ENCODE measurements around the gene OR2D3. TPM values are rescaled to one million over a fixed set of nuclear protein-coding genes. Genes with fewer than 3 reads are reported as not detected.
"Not testable (repeated sequence)": the region's sequence is repeated elsewhere in the genome, so short reads cannot be mapped to it uniquely, and the experiment has no call there.

The OR2D3 gene, protein sequence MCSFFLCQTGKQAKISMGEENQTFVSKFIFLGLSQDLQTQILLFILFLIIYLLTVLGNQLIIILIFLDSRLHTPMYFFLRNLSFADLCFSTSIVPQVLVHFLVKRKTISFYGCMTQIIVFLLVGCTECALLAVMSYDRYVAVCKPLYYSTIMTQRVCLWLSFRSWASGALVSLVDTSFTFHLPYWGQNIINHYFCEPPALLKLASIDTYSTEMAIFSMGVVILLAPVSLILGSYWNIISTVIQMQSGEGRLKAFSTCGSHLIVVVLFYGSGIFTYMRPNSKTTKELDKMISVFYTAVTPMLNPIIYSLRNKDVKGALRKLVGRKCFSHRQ
- not detected for polyA plus RNA-seq (2012; ENCODE audit: insufficient read depth, insufficient read length)

DNA sequence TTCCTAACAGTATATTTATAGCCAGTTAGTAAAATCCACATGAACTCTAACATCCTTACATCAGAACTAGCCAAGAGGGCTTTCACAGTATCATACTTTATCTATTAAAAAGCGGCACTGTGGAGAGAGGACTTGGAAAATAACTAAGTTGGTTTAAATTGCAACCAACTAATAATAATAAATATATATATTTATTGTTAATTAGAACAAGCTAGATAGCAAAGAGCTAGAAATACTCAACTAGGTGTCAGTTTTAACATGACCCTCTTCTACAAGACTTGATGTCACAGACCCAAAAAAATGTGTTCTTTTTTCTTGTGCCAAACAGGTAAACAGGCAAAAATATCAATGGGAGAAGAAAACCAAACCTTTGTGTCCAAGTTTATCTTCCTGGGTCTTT is at the start of gene OR2D3:
Gene OR2D3 (plus strand): TSS at position 301 of the 400 bp plus-strand sequence. CDS start 0 bp downstream, at position 301.
- H3K4me3 ChIP-seq (ENCODE audit: low read length), result no peak within 1 kb of the TSS
- DNase-seq (ENCODE audit: low read depth, low spot score), result no peak

GRCh38 chr11:6871278-6871677 is 49.5 kb upstream of the OR2D3 start:
- no peak for DNase-seq (ENCODE audit: low read depth, low spot score)
- H3K4me3 ChIP-seq (ENCODE audit: low read length), result no peak overlapping the region

DNA sequence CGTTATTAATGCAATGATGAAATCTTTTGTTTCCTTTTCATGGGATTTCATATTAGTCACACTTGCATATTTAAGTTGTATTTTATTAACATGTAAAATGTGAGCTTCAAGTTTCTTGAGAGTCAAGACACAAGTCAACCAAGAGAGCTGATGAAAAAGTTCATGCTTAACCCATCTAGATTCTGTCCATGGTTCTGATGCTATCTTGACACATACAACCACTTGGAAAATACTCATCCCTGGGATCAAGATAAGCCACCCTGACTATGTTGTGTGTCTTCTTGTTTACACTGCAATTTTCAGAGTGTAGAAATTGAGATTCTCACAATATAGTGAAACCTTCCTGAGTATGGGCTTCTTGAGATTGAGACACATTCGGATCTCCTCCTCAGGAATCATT is 45.0 kb upstream of the OR2D3 start:
- H3K4me3 ChIP-seq (ENCODE audit: low read length), result no peak overlapping the region
- DNase-seq (ENCODE audit: low read depth, low spot score), result no peak

DNA sequence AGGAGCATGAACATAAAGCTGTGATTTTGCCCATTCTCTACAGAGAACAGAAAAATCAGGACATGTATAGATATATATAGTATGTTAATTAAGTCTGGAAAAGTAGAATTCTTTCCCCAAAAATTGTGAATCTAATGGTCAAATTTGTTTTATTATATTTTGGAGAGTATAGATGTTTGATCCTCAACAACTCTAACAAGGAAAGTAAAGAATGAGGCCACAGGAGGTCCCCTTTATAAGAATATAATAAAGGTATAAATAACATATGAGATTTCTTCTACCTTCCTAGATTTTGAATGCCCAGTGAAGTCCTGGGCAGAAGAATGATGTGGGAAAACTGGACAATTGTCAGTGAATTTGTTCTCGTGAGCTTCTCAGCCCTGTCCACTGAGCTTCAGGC is 44.5 kb upstream of the OR2D3 start, which contains the start of gene OR10A4:
Gene OR10A4 (plus strand): TSS at position 301 of the 400 bp plus-strand sequence. CDS start 23 bp downstream, at position 324.
- no peak for DNase-seq (ENCODE audit: low read depth, low spot score)

DNA sequence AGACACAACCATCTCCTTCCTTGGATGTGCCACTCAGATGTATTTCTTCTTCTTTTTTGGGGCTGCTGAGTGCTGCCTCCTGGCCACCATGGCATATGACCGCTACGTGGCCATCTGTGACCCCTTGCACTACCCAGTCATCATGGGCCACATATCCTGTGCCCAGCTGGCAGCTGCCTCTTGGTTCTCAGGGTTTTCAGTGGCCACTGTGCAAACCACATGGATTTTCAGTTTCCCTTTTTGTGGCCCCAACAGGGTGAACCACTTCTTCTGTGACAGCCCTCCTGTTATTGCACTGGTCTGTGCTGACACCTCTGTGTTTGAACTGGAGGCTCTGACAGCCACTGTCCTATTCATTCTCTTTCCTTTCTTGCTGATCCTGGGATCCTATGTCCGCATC is 43.9 kb upstream of the OR2D3 start:
- DNase-seq (ENCODE audit: low read depth, low spot score), result no peak
- H3K4me3 ChIP-seq (ENCODE audit: low read length), result no peak overlapping the region

More for the DNA sequence above, 44.5 kb upstream of the OR2D3 start, which contains the start of gene OR10A4:
- H3K4me3 ChIP-seq (ENCODE audit: low read length), result no peak within 1 kb of the TSS

DNA sequence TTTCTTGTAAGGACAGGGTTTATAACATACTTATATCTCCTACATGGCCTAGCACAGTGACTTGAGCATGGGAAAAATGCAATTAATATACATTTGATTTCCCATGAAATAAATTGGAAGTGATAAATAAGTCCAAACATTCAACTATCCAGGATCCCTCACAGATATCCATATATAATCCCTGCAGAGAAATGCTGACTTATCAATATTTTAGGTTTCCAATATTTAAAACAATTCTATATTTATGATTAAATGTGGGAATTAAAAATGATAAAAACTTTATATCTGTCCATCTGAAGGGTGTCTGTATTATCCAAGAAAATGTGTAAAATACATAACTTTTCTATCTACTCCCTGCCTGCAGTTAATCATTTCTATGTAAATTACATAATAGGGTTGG is 38.1 kb upstream of the OR2D3 start:
- no peak for DNase-seq (ENCODE audit: low read depth, low spot score)
- no peak overlapping the region for H3K4me3 ChIP-seq (ENCODE audit: low read length)

GRCh38 chr11:6887711-6888110 is 33.1 kb upstream of the OR2D3 start:
- DNase-seq (ENCODE audit: low read depth, low spot score); H3K4me3 ChIP-seq (ENCODE audit: low read length): not testable (repeated sequence)

GRCh38 chr11:6888830-6889229 is 32.0 kb upstream of the OR2D3 start:
- H3K4me3 ChIP-seq (ENCODE audit: low read length), result no peak overlapping the region
- DNase-seq (ENCODE audit: low read depth, low spot score), result no peak

- no peak overlapping the region for H3K4me3 ChIP-seq (ENCODE audit: low read length)
- DNase-seq (ENCODE audit: low read depth, low spot score), result no peak
Measured at GRCh38 chr11:6889835-6890234, 31.0 kb upstream of the OR2D3 start.

DNA sequence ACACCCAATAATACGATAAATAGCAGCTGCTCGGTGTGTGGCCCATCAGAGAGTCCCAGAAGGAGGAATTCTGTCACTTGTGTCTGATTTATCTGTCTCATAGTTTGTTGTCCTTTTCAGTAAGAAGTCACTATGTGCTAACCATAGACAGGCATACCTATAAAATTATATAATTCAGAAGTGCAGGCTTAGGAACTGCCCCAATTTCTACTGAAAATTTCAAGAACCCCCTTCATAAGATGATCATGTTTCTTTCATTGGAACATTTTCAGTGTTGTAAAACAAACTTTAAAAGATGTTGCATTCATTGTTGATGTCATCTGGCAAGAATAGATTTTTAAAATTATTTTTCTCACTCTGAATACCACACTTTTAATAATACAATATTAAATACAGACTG is 28.4 kb upstream of the OR2D3 start, which contains the start of gene OR2D2:
Gene OR2D2 (minus strand): TSS at position 101 of the 400 bp plus-strand sequence. CDS start 0 bp downstream, at position 101.
- no peak for DNase-seq (ENCODE audit: low read depth, low spot score)
- no peak within 1 kb of the TSS for H3K4me3 ChIP-seq (ENCODE audit: low read length)

DNA sequence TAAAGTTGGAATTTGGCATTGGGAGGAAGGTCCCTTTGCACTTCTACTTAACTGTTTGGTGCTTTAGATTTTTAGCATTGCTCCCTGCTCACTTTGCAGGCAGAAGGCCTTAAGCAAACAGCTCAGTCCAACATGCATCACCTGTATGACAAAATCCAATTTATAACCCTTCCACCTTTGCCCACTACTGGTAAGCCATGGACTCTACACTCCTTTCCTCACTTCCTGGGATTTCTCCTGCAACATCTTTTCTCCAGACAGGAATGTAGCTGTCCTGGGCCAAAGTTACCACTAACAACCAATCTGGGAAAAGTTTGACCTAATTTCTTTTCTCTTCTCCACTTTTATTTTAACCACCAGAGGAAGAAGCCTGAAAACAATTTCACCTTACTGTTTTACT is 26.7 kb upstream of the OR2D3 start:
- H3K4me3 ChIP-seq (ENCODE audit: low read length), result no peak overlapping the region
- no peak for DNase-seq (ENCODE audit: low read depth, low spot score)

GRCh38 chr11:6895010-6895409 is 25.8 kb upstream of the OR2D3 start:
- no peak overlapping the region for H3K4me3 ChIP-seq (ENCODE audit: low read length)
- DNase-seq (ENCODE audit: low read depth, low spot score), result no peak

GRCh38 chr11:6898911-6899310 is 21.9 kb upstream of the OR2D3 start:
- DNase-seq (ENCODE audit: low read depth, low spot score), result no peak
- no peak overlapping the region for H3K4me3 ChIP-seq (ENCODE audit: low read length)

DNA sequence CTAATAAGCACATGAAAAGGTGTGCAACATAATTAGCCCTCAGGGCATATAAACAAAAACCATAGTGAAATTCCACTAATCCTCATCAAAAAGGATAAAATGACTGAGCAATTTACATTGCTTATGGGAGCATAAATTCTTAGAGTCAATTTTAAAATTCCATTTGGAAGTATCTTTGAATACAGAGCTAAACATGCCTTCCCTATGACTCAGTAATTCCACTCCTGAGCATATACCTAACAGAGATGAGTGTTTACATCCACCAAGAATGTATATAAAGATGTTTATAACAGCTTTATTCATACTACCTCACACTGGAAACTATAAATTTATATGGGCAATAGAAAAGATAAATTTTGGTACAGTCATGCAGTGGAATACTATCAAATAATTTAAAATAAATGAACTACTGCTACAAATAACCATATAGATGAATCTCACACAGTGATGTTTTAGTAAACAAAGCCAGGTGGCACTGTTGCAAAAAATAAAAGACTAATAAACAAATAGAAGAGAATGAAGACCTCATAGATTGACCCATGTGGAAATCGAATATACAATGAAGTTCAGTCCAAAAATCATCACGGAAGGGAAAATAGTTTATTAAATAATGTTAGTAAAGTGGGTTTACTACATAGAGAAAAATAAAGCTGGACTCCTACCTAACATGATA is 20.3 kb upstream of the OR2D3 start:
- DNase-seq (ENCODE audit: low read depth, low spot score), result no peak
- no peak overlapping the region for H3K4me3 ChIP-seq (ENCODE audit: low read length)

- not testable (repeated sequence) for DNase-seq (ENCODE audit: low read depth, low spot score); H3K4me3 ChIP-seq (ENCODE audit: low read length)
Measured at GRCh38 chr11:6904804-6905203, 16.0 kb upstream of the OR2D3 start.

DNA sequence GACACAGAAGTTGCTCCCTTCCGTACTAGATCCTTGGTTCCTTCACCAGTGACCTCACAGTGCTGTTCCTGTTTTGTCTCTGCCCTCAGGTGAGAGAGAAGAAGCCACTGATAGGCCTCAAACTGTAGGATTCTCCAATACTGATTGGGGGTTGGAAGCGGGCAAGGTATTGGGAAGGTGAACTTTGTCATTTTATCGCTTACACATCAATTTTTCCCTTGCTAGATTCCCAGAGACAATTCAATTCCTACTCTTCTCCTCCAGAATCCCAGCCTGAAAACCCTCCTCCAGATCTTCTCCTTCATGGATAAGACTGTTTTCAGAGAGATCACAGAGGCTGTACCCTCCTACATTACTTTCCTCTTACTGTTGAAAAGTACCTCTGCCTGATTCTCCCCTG is 9.4 kb upstream of the OR2D3 start:
- no peak for DNase-seq (ENCODE audit: low read depth, low spot score)
- H3K4me3 ChIP-seq (ENCODE audit: low read length), result no peak overlapping the region

DNA sequence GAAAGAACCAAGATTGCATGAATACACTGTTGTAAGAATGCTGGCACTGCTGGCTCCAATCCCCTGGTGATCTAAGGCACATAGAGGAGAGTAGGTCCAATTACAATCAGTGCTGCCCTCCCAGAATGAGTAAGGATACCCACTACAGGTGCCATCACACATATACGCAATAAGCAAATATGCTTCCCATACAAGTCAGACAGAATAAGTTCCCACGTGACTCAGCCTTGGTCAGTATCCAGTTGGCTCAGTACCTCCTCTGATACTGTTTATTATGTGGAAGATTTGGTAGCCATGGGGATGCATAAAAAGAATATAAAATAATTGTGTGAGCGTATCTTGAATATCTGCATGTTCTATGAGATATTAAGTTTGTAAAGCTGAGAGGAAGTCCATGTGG is 8.9 kb upstream of the OR2D3 start:
- no peak for DNase-seq (ENCODE audit: low read depth, low spot score)
- H3K4me3 ChIP-seq (ENCODE audit: low read length), result no peak overlapping the region

GRCh38 chr11:6919698-6920097 is 1.1 kb upstream of the OR2D3 start:
- no peak overlapping the region for H3K4me3 ChIP-seq (ENCODE audit: low read length)
- DNase-seq (ENCODE audit: low read depth, low spot score), result no peak

DNA sequence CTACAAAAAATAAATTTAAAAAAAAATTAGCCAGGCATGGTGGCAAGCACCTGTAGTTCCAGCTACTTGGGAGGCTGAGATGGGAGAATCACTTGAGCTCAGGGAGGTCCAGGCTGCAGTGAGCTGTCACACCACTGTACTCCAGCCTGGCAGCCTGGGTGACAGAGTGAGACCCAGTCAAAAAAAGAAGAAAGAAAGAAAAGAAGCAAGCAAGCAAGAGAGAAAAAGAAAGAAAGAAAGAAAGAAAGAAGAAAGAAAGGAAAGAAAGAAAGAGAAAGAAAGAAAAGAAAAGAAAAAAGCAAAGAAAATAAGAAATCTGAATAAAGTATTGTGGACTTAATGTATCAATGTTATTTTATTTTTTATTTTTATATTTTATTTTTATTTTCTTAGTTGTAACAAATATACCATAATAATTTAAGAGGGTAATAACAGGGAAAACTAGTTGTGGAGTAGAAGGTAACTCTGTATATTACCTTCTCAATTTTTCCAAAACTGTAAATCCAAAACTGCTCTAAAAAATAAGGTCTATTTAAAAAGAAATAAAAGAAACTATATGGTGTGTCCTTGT is 4.3 kb downstream of the OR2D3 start:
- no peak overlapping the region for H3K4me3 ChIP-seq (ENCODE audit: low read length)

GRCh38 chr11:6925636-6926207 is 4.9 kb downstream of the OR2D3 start:
- H3K4me3 ChIP-seq (ENCODE audit: low read length), result no peak overlapping the region
- DNase-seq (ENCODE audit: low read depth, low spot score), result no peak

More for the DNA sequence above, 4.3 kb downstream of the OR2D3 start:
- no peak for DNase-seq (ENCODE audit: low read depth, low spot score)

Data from Jurkat, Clone E6-1 (cell line).